K562 (cell line): ENCODE data around the gene RAI14. TPM values are rescaled to one million over a fixed set of nuclear protein-coding genes. Genes with fewer than 3 reads are reported as not detected.
A peak's percentile ranks its signal among the peaks of the same experiment; 100 is the strongest.

Experiments
- ARID1B ChIP-seq: fragments of 450-650 bp; IDR thresholded peaks from 2 replicates; pipeline ENCODE4 v1.6.1; 2016; ENCODE audit warnings: antibody characterized with exemption, mild to moderate bottlenecking, inconsistent platforms
- HMG20B ChIP-seq: fragments of 250-450 bp; sonication (Bioruptor Pico); IDR thresholded peaks from 2 replicates; pipeline ENCODE4 v1.5.0; 2021; ENCODE audit warnings: mild to moderate bottlenecking
- MAFF ChIP-seq: IDR thresholded peaks from 2 replicates; pipeline ENCODE4 v1.6.1; 2012; ENCODE audit warnings: low read length, improper control_type of control experiment
- MEIS2 ChIP-seq: fragments of 450-650 bp; IDR thresholded peaks from 2 replicates; pipeline ENCODE4 v1.6.1; 2014; ENCODE audit warnings: mild to moderate bottlenecking; ENCODE audit not compliant: partially characterized antibody
- ZC3H4 ChIP-seq: sonication (generic); formaldehyde crosslinking; IDR thresholded peaks from 2 replicates; pipeline ENCODE4 v1.9.0; 2021; ENCODE audit warnings: missing genetic modification reagents, borderline replicate concordance
- polyA plus RNA-seq, 8 experiments: library from polyadenylated mRNA; depleted of rRNA in 4 of 8; stranded (reverse) in 5 of 8; unstranded in 3 of 8; fragments of >200 nt; fragmentation: Nextera tagmentation in 2 of 8; fragmentation: Illumina TruSeq in 1 of 8; extraction: Ambion mirVana in 2 of 8; extraction: Trizol in 1 of 8; gene quantifications; 2 replicates each; pipeline versions ENCODE4 v1.2.1 to v1.2.3, GENCODE V29; 2011 to 2014; ENCODE audit warnings: inconsistent platforms in 1 of 8, missing spikeins in 1 of 8
- total RNA-seq, 7 experiments: library from RNA; depleted of rRNA in 6 of 7; stranded (reverse); fragments of >200 nt in 6 of 7; fragmentation: Illumina TruSeq in 2 of 7; extraction: Trizol in 2 of 7; gene quantifications; 2 replicates each; pipeline versions ENCODE4 v1.2.1 to v1.2.3, GENCODE V29; 2011 to 2021; ENCODE audit warnings: low replicate concordance in 1 of 7
- TF ChIP-seq, protein P1 (sequence below): fragments of 450-650 bp; IDR thresholded peaks from 2 replicates; pipeline ENCODE4 v1.6.1; 2016; ENCODE audit warnings: mild to moderate bottlenecking, moderate library complexity
- TF ChIP-seq, protein P2 (sequence below), 2 experiments: fragments of 450-650 bp in 1 of 2; sonication (generic) in 1 of 2; formaldehyde crosslinking in 1 of 2; IDR thresholded peaks in 1 of 2; conservative IDR thresholded peaks in 1 of 2; 2 replicates each; pipeline versions ENCODE4 v1.6.1 to v1.8.1; 2016 to 2023; ENCODE audit warnings: mild to moderate bottlenecking in 2 of 2, moderate library complexity in 2 of 2, inconsistent platforms in 1 of 2, missing genetic modification reagents in 1 of 2

The RAI14 gene
- total and polyA plus RNA-seq, 9 of the 15 experiments (the other 6 are each of a cell fraction or from before 2014, with no cell fraction given), result 11.3 to 82.5 (median 34.8) TPM

DNA sequence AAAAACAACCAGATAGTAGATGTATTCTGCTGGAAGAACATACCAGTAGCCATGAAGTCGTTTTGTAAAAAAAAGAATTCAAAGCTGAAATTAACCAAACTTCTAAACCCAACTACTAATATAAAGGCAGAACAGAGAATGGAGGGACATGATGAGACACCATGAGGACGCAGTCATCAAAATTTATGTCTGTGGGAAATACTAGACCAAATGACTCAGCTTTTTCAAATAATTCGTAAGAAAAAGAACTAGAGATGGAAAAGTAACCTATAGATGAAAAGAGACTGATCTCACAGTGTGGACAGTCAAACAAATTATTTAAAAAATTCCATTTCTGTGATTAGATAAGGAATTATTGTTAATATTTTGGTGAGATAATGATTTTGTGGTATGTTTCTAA, 193.1 kb downstream of the RAI14 start (continued):
- TF ChIP-seq, protein P1, sequence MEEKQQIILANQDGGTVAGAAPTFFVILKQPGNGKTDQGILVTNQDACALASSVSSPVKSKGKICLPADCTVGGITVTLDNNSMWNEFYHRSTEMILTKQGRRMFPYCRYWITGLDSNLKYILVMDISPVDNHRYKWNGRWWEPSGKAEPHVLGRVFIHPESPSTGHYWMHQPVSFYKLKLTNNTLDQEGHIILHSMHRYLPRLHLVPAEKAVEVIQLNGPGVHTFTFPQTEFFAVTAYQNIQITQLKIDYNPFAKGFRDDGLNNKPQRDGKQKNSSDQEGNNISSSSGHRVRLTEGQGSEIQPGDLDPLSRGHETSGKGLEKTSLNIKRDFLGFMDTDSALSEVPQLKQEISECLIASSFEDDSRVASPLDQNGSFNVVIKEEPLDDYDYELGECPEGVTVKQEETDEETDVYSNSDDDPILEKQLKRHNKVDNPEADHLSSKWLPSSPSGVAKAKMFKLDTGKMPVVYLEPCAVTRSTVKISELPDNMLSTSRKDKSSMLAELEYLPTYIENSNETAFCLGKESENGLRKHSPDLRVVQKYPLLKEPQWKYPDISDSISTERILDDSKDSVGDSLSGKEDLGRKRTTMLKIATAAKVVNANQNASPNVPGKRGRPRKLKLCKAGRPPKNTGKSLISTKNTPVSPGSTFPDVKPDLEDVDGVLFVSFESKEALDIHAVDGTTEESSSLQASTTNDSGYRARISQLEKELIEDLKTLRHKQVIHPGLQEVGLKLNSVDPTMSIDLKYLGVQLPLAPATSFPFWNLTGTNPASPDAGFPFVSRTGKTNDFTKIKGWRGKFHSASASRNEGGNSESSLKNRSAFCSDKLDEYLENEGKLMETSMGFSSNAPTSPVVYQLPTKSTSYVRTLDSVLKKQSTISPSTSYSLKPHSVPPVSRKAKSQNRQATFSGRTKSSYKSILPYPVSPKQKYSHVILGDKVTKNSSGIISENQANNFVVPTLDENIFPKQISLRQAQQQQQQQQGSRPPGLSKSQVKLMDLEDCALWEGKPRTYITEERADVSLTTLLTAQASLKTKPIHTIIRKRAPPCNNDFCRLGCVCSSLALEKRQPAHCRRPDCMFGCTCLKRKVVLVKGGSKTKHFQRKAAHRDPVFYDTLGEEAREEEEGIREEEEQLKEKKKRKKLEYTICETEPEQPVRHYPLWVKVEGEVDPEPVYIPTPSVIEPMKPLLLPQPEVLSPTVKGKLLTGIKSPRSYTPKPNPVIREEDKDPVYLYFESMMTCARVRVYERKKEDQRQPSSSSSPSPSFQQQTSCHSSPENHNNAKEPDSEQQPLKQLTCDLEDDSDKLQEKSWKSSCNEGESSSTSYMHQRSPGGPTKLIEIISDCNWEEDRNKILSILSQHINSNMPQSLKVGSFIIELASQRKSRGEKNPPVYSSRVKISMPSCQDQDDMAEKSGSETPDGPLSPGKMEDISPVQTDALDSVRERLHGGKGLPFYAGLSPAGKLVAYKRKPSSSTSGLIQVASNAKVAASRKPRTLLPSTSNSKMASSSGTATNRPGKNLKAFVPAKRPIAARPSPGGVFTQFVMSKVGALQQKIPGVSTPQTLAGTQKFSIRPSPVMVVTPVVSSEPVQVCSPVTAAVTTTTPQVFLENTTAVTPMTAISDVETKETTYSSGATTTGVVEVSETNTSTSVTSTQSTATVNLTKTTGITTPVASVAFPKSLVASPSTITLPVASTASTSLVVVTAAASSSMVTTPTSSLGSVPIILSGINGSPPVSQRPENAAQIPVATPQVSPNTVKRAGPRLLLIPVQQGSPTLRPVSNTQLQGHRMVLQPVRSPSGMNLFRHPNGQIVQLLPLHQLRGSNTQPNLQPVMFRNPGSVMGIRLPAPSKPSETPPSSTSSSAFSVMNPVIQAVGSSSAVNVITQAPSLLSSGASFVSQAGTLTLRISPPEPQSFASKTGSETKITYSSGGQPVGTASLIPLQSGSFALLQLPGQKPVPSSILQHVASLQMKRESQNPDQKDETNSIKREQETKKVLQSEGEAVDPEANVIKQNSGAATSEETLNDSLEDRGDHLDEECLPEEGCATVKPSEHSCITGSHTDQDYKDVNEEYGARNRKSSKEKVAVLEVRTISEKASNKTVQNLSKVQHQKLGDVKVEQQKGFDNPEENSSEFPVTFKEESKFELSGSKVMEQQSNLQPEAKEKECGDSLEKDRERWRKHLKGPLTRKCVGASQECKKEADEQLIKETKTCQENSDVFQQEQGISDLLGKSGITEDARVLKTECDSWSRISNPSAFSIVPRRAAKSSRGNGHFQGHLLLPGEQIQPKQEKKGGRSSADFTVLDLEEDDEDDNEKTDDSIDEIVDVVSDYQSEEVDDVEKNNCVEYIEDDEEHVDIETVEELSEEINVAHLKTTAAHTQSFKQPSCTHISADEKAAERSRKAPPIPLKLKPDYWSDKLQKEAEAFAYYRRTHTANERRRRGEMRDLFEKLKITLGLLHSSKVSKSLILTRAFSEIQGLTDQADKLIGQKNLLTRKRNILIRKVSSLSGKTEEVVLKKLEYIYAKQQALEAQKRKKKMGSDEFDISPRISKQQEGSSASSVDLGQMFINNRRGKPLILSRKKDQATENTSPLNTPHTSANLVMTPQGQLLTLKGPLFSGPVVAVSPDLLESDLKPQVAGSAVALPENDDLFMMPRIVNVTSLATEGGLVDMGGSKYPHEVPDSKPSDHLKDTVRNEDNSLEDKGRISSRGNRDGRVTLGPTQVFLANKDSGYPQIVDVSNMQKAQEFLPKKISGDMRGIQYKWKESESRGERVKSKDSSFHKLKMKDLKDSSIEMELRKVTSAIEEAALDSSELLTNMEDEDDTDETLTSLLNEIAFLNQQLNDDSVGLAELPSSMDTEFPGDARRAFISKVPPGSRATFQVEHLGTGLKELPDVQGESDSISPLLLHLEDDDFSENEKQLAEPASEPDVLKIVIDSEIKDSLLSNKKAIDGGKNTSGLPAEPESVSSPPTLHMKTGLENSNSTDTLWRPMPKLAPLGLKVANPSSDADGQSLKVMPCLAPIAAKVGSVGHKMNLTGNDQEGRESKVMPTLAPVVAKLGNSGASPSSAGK, result peak; percentile 20; the same call in 1 of the 2 replicates
- TF ChIP-seq MAFF (peak; percentile 80), ZC3H4 (CRISPR knock-in tag) (no peak), ARID1B (0 out of 2 replicates have a peak, but pooled peaks have one; percentile 29), MEIS2 (peak; percentile 79), HMG20B (CRISPR knock-in tag) (no peak)
- TF ChIP-seq, protein P2, sequence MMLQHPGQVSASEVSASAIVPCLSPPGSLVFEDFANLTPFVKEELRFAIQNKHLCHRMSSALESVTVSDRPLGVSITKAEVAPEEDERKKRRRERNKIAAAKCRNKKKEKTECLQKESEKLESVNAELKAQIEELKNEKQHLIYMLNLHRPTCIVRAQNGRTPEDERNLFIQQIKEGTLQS (IDR thresholded peaks at IDR 0.05), result peak; percentile 46; the same call in 1 of the 2 replicates
- TF ChIP-seq, protein P2 (CRISPR knock-in tag; conservative IDR thresholded peaks at IDR 0.05), result no peak
